GM12864 (cell line): Measurements from ENCODE around the gene RERE.

Experiments used
- DNase-seq: peaks from one replicate; pipeline ENCODE4 v3.0.0-alpha.2; 2011; ENCODE audit warnings: low read depth
- H3K4me3 ChIP-seq: 2 replicates; pipeline ENCODE4 v1.5.1; 2011; ENCODE audit warnings: mild to moderate bottlenecking, low read depth, low read length, control low read depth
- TF ChIP-seq, protein P1 (sequence below): IDR thresholded peaks from 2 replicates; pipeline ENCODE4 v1.5.1; 2011; ENCODE audit warnings: low read depth, mild to moderate bottlenecking, moderate library complexity, low read length, control low read depth, inconsistent platforms; ENCODE audit errors: missing control alignments

Gene RERE

DNA sequence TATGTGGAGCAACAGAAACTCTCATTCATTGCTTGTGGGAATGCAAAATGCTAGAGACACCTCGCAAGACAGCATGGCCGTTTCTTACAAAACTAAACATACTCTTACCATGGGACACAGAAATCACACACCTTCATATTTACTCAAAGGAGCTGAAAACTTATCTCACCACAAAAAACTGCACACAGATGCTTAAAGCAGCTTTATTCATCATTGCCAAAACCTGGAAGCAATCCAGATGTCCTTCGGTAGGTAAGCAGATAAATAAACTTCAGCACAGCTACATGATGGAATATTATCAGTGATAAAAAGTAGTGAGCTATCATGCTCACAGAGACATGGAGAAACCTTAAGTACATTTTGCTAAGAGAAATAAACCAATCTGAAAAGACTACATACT is 124.3 kb downstream of the RERE start:
- H3K4me3 ChIP-seq: no peak overlapping the region
- DNase-seq: no peak
- TF ChIP-seq, protein P1, sequence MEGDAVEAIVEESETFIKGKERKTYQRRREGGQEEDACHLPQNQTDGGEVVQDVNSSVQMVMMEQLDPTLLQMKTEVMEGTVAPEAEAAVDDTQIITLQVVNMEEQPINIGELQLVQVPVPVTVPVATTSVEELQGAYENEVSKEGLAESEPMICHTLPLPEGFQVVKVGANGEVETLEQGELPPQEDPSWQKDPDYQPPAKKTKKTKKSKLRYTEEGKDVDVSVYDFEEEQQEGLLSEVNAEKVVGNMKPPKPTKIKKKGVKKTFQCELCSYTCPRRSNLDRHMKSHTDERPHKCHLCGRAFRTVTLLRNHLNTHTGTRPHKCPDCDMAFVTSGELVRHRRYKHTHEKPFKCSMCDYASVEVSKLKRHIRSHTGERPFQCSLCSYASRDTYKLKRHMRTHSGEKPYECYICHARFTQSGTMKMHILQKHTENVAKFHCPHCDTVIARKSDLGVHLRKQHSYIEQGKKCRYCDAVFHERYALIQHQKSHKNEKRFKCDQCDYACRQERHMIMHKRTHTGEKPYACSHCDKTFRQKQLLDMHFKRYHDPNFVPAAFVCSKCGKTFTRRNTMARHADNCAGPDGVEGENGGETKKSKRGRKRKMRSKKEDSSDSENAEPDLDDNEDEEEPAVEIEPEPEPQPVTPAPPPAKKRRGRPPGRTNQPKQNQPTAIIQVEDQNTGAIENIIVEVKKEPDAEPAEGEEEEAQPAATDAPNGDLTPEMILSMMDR: no peak

DNA sequence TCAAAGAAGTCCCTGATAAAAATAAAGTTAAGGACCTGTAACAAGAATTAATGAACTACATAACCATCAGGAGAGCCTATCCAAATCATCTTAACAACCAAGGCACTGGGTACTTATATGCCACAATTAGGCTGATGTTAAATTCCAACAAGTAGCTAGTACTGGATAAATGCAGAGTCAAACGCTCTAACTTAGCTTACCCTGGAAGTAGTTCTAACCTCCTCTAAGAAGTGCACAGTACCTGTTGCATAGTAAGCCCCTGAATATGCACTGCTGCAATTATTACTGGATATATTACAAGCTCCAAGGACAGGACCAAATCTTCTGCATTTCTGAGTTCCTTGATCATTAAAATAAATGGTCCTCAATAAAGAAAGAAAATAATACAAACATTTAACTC is 125.8 kb downstream of the RERE start:
- TF ChIP-seq, protein P1: no peak
- H3K4me3 ChIP-seq: no peak overlapping the region
- no peak for DNase-seq

DNA sequence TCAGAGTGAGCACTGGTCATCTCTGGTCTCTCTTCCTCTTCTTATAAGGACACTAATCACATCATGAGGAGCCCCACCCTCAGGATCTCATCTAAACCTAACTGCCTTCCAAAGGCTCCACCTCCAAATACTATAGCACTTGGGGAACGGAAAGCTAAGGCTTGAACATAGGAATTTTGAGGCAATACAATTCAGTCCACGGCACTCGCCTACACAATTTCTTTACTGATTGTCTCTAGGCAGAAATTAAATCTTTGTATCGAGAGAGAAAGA is 127.3 kb downstream of the RERE start:
- H3K4me3 ChIP-seq: no peak overlapping the region
- no peak for DNase-seq
- TF ChIP-seq, protein P1: no peak

DNA sequence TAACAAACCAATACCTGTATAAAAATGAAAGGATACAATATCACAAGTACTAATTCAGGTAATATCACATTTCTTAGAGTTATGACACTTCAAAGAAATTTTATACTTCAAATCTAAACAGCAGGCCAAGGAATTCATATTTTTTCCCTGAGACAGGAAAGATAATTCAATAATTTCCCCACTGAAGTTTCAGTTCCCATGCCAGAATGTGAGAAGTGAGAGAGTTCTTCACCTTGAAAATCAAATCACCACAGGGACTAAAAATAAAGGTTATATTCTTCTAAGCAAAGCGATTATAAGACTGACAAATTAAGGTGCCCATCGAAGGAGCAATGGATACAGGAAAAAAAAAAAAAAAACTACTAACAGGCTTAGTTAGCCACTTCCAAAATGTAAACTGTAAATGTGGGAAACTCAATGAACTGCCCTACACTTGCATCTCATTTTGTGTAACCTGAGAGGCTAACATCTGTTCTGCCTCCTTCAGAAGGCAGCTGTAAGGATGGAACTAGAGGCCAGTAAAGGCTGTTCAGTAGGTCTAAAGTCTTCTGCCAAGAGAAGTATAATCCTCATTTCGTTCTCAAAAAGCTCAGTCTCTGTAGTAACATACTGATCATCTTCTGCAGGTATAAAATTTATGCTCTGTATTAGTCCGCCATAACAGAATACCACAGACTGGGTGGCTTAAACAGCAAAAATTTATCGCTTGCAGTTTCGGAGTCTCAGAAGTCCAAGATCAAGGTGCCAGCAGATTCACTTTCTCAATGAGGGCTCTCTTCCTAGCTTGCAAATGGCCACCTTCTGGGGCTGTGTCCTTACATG is 127.8 kb downstream of the RERE start:
- TF ChIP-seq, protein P1: no peak
- no peak for DNase-seq
- no peak overlapping the region for H3K4me3 ChIP-seq

DNA sequence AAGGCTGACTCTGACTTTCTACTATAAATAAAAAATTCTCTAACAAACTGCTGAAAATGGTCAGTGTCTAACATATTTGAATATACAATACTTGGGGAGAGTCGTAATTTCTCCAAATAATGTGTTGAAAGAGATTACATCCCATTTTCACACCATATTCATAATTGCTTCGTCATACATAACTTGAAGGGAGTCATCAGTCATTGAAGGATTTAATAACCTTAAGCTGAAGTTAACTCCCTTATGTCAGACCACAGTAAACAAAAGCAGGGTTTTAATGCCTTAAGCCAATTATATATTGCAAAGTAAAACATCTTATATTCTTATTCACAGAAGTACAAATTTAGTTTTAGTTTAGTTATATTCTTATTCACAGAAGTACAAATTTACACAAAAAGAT is 129.9 kb downstream of the RERE start:
- no peak for DNase-seq
- no peak overlapping the region for H3K4me3 ChIP-seq
- TF ChIP-seq, protein P1: no peak

DNA sequence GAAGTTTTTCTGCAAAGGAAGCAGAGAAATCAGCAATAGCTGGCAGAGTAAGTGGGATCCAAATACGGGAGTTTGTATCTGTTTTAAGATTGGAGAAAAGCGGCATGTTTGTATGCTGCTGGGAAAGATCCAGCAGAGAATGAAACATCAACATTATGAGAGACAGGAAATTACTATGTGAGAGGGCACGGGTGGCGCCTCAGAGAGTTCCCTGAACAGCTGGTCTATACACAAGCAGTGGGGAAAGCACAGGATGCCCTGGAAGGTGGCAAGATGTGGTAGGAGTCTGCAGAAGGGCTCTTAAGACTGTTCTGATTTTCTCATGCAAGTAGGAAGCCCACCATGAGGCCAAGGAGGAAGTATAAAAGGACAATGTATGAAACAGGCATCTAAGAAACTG is 130.4 kb downstream of the RERE start:
- H3K4me3 ChIP-seq: no peak overlapping the region
- TF ChIP-seq, protein P1: no peak
- DNase-seq: no peak

DNA sequence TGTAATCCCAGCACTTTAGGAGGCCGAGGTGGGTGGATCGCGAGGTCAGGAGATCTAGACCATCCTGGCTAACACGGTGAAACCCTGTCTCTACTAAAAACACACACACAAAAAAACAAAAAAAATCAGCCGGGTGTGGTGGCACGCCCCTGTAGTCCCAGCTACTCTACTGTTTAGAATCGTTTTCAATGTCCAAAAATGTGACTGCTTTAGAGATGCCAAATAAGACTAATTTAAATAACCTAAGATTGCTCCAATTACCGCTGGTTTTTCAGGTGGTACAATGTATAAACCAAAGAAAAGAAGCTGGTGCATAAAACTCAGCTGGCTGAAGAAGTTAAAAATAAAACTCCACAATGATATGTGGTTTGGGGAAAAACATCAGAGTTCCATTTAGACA is 132.0 kb downstream of the RERE start:
- DNase-seq: no peak
- TF ChIP-seq, protein P1: no peak
- H3K4me3 ChIP-seq: no peak overlapping the region
